Psoas muscle (tissue), 8 donors: ENCODE data around the gene ALKBH6. TPM values are rescaled to one million over a fixed set of nuclear protein-coding genes. Genes with fewer than 3 reads are reported as not detected.

Experiments used
- ATAC-seq, 4 donors: fragments of 200-7000 bp; cut with Tn5 transposase; one replicate each; pipeline ENCODE4 v1.9.1; 2020; ENCODE audit warnings: moderate library complexity in 3 of 4, mild to moderate bottlenecking in 2 of 4
- DNase-seq, 2 donors: peaks; one replicate each; pipeline ENCODE4 v3.0.0-alpha.2; 2020
- H3K27ac ChIP-seq: fragments of 200-600 bp; one replicate; pipeline ENCODE4 v1.8.0; 2022
- H3K27me3 ChIP-seq, 3 donors: fragments of 200-600 bp in 1 of 3; one replicate each; pipeline versions ENCODE4 v1.6.1 to v1.8.0; 2013 to 2022; ENCODE audit warnings: low read length in 2 of 3, mild to moderate bottlenecking in 2 of 3, moderate library complexity in 1 of 3; ENCODE audit not compliant: insufficient read depth in 3 of 3
- H3K36me3 ChIP-seq, 2 donors: fragments of 200-600 bp in 1 of 2; one replicate each; pipeline versions ENCODE4 v1.6.1 to v1.8.0; 2013 to 2022; ENCODE audit warnings: low read depth in 1 of 2, mild to moderate bottlenecking in 1 of 2, moderate library complexity in 1 of 2; ENCODE audit not compliant: insufficient read depth in 1 of 2
- H3K4me1 ChIP-seq: fragments of 200-600 bp; one replicate; pipeline ENCODE4 v1.8.0; 2022
- H3K4me3 ChIP-seq: fragments of 200-600 bp; one replicate; pipeline ENCODE4 v1.8.0; 2022; ENCODE audit warnings: mild to moderate bottlenecking
- H3K9me3 ChIP-seq: fragments of 200-600 bp; one replicate; pipeline ENCODE4 v1.8.0; 2022
- WGBS, 3 donors: extraction: QIAGEN DNeasy Blood & Tissue Kit; methylation state at CpG; one replicate each; pipeline versions ENCODE4 v1.1.6 to v1.1.7; 2013; 5-methylcytosine and 5-hydroxymethylcytosine counted together
- intact Hi-C, 2 donors: fragments of 100-400 bp; cut with DNase I; formaldehyde crosslinking; loops; one replicate each; pipeline versions ENCODE4 v1.11.0 to v1.14.2; 2022
- polyA plus RNA-seq, 3 donors: library from polyadenylated mRNA; stranded (reverse); fragments of 200-250 nt; gene quantifications; one replicate each; pipeline ENCODE4 v1.2.3, GENCODE V29; 2013
- total RNA-seq, 4 donors: library from RNA; stranded (reverse); fragmentation: NEBNext Ultra II Directional in 2 of 4; extraction: Animal tissue kit (Norgen Biotek cat#: 25700) in 2 of 4; gene quantifications; one replicate each; pipeline versions ENCODE4 v1.2.1 to v1.2.4, GENCODE V29; 2021 to 2023
- TF ChIP-seq, protein P1 (sequence below): fragments of 200-600 bp; IDR thresholded peaks from one replicate; pipeline ENCODE4 v1.8.0; 2022; ENCODE audit warnings: antibody characterized with exemption
- donor health status: healthy with polysubstance abuse.
- donor health status: DM: no; HTN: no; CAD: no; lungs with moderate emphysema.
- donor health status: Bipolar disorder and iron deficiency.
- donor health status: healthy.
- donor health status: DM: yes; HTN: yes; CAD: no.
- donor health status: DM: no; HTN: no; CAD: no.
- donor health status: DM: no; HTN: no; CAD: no.
- donor health status: DM: yes; HTN: yes; CAD: no.

Gene ALKBH6
- total and polyA plus RNA-seq, 7 donors = 7.1 to 22.3 (median 10.9) TPM

DNA sequence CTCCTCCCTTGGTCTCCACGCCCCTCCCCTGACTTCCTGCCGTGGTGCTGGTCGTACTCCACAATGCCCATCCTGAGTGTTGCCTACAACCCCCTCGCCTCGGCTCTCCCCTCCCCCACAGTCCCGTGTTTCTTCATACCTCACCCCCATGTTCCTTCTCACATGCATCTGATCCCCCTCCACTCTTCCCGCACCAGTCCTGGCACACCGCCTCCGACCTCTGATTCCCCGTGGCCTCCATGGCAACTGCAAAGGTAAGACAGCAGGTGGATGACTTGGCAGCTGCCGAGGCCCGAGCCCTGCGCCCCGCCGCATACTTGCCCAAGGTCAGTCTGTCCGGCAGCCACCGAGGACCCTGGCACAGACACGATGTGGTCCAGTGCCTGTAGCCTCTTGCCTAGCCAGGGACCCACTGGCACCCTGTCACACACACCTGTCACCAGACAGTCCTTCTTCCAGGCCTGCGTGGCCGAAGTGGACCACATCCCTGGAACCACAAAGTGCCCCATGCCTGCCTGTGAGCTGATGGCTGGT lies 35.1 kb downstream of the ALKBH6 start:
- Histone ChIP-seq H3K27ac (no peak overlapping the region), H3K27me3 (peaks cover 0 to 17% (median 14%) of the 10 kb centered on the region in 3 donors), H3K36me3 (no peaks in the 10 kb centered on the region), H3K9me3 (no peaks in the 10 kb centered on the region), H3K4me3 (no peak overlapping the region), H3K4me1 (no peaks in the 10 kb centered on the region)
- DNase-seq (no peak), ATAC-seq (no peak)
- WGBS, 3 donors = 51 to 57% (median 52%) methylated on average over 20 of the region's 20 CpGs
- TF ChIP-seq, protein P1, sequence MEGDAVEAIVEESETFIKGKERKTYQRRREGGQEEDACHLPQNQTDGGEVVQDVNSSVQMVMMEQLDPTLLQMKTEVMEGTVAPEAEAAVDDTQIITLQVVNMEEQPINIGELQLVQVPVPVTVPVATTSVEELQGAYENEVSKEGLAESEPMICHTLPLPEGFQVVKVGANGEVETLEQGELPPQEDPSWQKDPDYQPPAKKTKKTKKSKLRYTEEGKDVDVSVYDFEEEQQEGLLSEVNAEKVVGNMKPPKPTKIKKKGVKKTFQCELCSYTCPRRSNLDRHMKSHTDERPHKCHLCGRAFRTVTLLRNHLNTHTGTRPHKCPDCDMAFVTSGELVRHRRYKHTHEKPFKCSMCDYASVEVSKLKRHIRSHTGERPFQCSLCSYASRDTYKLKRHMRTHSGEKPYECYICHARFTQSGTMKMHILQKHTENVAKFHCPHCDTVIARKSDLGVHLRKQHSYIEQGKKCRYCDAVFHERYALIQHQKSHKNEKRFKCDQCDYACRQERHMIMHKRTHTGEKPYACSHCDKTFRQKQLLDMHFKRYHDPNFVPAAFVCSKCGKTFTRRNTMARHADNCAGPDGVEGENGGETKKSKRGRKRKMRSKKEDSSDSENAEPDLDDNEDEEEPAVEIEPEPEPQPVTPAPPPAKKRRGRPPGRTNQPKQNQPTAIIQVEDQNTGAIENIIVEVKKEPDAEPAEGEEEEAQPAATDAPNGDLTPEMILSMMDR = no peak
- intact Hi-C loops = no loop called here

DNA sequence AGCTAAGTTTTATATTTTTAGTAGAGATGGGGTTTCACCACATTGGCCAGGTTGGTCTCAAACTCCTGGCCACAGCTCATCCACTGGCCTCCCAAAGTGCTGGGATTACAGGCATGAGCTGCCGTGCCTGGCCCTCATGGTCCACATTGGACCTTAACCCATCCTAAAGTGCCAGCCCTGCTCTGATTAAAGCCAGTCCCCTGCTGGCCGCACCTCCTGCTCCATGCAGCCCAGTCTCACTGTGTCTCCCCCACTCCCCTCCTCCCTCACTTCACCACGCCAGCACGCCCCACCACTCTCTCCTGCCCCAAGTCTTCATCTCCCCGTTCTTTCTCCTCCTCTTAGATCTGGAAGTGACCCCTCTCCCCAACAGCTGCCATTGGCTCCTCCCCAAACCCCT lies 35.7 kb downstream of the ALKBH6 start:
- intact Hi-C loops = no loop called here
- no peak overlapping the region for H3K4me3 ChIP-seq
- no peaks in the 10 kb centered on the region for H3K36me3 ChIP-seq
- no peaks in the 10 kb centered on the region for H3K4me1 ChIP-seq
- no peak for DNase-seq
- TF ChIP-seq, protein P1 = no peak
- H3K27me3 ChIP-seq = peaks cover 0 to 17% (median 14%) of the 10 kb centered on the region in 3 donors
- no peaks in the 10 kb centered on the region for H3K9me3 ChIP-seq
- 25 to 30% (median 28%) methylated on average over 5 of the region's 5 CpGs for WGBS, 3 donors
- no peak for ATAC-seq
- no peak overlapping the region for H3K27ac ChIP-seq

DNA sequence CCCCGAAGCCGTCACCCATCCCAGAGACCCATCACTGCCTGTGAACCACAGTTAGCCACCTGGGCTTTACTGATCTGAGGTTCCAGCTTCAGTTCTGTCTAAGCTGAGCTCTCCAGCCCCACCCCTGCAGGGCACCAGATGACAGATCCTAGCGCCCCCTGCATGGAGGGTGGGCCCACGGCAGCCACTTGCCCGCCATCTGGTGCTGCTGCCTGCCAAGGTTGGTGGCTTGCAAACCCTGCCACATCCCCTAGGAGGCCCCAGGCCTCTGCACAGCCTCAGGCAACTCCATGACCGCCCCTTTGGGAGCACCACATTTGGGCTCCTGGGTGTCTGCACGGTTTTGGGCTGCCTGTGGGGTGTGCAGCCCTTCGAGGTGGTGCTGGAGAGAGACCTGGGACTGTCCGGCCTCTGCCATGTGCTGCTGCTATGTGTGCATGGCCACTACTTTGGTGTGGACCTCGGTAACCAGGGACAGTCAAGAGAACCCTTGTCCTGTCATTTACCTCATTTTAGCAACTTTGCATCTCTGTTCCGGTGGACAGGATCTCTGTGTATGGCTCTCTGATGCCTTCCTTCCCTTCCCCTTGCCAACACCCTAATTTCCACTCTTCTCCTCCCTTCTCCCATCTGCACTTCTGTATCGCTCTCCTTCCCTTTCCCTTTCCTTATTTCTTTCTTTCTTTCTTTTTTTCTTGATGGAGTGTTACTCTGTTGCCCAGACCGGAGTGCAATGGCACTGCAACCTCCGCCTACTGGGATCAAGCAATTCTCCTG lies 36.4 kb downstream of the ALKBH6 start:
- H3K9me3 ChIP-seq = no peaks in the 10 kb centered on the region
- TF ChIP-seq, protein P1 = no peak
- DNase-seq = no peak
- no peak overlapping the region for H3K4me3 ChIP-seq
- WGBS, 3 donors = 42 to 49% (median 48%) methylated on average over 14 of the region's 14 CpGs
- no peak overlapping the region for H3K27ac ChIP-seq
- no peaks in the 10 kb centered on the region for H3K36me3 ChIP-seq
- ATAC-seq = no peak
- intact Hi-C loops = no loop called here
- H3K27me3 ChIP-seq = peaks cover 0 to 17% (median 14%) of the 10 kb centered on the region in 3 donors
- no peaks in the 10 kb centered on the region for H3K4me1 ChIP-seq

DNA sequence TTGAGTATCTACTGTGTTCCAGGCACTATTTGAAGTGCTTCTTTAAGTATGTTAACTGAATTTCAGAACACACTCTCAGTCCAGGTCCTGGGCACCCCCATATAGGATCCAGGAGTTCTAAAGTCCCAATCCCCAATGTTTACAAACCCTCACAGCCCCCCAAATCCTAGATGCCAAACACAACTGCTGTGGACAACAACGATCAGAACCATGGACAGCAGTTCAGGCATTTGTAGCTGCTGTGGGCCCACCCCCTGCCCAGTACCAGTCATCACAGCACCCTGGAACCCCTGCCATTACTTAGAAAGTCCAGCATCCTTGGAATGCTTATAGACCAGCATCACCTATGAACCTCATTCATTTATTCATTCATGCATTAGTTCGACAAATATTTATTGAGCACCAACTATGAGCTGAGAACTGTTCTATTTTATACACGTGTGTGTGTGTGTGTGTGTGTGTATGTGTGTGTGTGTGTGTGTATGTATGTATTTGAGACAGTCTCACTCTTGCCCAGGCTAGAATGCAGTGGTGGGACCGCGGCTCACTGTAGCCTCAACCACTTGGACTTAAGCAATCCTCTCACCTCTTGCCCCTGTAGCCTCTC lies 38.3 kb downstream of the ALKBH6 start:
- Histone ChIP-seq H3K36me3 (no peaks in the 10 kb centered on the region), H3K4me3 (no peak overlapping the region), H3K4me1 (no peaks in the 10 kb centered on the region), H3K27ac (no peak overlapping the region), H3K27me3 (peaks cover 0 to 17% (median 14%) of the 10 kb centered on the region in 3 donors), H3K9me3 (no peaks in the 10 kb centered on the region)
- ATAC-seq = no peak
- intact Hi-C loops = no loop called here
- 30 to 35% (median 33%) methylated on average over 5 of the region's 5 CpGs for WGBS, 3 donors
- no peak for DNase-seq
- TF ChIP-seq, protein P1 = no peak
